K562 (cell line): ENCODE measurements around the gene ROBO1.

Experiments used
- EP300 ChIP-seq: IDR thresholded peaks from 2 replicates; pipeline ENCODE4 v1.6.1; 2012; ENCODE audit warnings: low read length, improper control_type of control experiment
- HMGXB4 ChIP-seq: sonication (generic); formaldehyde crosslinking; IDR thresholded peaks from 2 replicates; pipeline ENCODE4 v1.8.1; 2023; ENCODE audit warnings: mild to moderate bottlenecking, missing genetic modification reagents
- TARDBP ChIP-seq: fragments of 450-650 bp; IDR thresholded peaks from 2 replicates; pipeline ENCODE4 v1.6.1; 2016
- TEAD4 ChIP-seq, 2 experiments: sonication (generic) in 1 of 2; formaldehyde crosslinking in 1 of 2; IDR thresholded peaks; 2 replicates each; pipeline versions ENCODE4 v1.6.1 to v1.8.0; 2012 to 2022; ENCODE audit warnings: borderline replicate concordance in 1 of 2, inconsistent platforms in 1 of 2, low read length in 1 of 2, mild to moderate bottlenecking in 1 of 2, missing genetic modification reagents in 1 of 2
- TF ChIP-seq, protein P1 (sequence below): sonication (generic); formaldehyde crosslinking; IDR thresholded peaks from 2 replicates; pipeline ENCODE4 v1.8.1; 2023; ENCODE audit warnings: mild to moderate bottlenecking, missing genetic modification reagents
- TF ChIP-seq, protein P2 (sequence below): IDR thresholded peaks from 2 replicates; pipeline ENCODE4 v1.6.1; 2016; ENCODE audit warnings: missing genetic modification characterization, missing compliant biosample characterization

DNA sequence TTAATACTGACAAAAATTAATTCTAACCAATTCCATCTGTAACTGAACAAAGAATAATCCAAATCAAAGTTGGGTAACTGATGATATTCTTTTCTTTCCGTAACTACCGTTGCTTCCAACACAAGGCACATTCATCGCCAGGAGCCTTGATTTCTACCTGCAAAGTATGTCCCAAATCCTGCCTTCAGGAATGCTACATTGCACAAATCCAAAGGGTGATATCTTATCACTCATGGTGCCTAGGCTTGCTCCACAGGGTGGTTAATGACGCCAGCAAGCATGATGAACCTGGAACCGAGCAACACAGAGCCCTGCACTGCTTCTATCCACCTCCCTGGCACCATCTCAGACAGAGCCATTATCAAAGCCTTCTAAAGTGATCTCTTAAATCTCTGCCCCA, 772.7 kb downstream of the ROBO1 start:
- TF ChIP-seq EP300 (no peak), TARDBP (no peak), TEAD4 (IDR thresholded peaks at IDR 0.05; ENCODE audit: low read length) (no peak), TEAD4 (CRISPR knock-in tag; IDR thresholded peaks at IDR 0.05; ENCODE audit: borderline replicate concordance) (no peak), HMGXB4 (CRISPR knock-in tag) (no peak)
- TF ChIP-seq, protein P1, sequence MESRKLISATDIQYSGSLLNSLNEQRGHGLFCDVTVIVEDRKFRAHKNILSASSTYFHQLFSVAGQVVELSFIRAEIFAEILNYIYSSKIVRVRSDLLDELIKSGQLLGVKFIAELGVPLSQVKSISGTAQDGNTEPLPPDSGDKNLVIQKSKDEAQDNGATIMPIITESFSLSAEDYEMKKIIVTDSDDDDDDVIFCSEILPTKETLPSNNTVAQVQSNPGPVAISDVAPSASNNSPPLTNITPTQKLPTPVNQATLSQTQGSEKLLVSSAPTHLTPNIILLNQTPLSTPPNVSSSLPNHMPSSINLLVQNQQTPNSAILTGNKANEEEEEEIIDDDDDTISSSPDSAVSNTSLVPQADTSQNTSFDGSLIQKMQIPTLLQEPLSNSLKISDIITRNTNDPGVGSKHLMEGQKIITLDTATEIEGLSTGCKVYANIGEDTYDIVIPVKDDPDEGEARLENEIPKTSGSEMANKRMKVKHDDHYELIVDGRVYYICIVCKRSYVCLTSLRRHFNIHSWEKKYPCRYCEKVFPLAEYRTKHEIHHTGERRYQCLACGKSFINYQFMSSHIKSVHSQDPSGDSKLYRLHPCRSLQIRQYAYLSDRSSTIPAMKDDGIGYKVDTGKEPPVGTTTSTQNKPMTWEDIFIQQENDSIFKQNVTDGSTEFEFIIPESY (CRISPR knock-in tag) = no peak
- TF ChIP-seq, protein P2, sequence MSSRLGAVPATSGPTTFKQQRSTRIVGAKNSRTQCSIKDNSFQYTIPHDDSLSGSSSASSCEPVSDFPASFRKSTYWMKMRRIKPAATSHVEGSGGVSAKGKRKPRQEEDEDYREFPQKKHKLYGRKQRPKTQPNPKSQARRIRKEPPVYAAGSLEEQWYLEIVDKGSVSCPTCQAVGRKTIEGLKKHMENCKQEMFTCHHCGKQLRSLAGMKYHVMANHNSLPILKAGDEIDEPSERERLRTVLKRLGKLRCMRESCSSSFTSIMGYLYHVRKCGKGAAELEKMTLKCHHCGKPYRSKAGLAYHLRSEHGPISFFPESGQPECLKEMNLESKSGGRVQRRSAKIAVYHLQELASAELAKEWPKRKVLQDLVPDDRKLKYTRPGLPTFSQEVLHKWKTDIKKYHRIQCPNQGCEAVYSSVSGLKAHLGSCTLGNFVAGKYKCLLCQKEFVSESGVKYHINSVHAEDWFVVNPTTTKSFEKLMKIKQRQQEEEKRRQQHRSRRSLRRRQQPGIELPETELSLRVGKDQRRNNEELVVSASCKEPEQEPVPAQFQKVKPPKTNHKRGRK (tag) = no peak
